ENCODE measurements around the gene GPR137. TPM values are rescaled to one million over a fixed set of nuclear protein-coding genes. Genes with fewer than 3 reads are reported as not detected.

GPR137 gene
- total RNA-seq, 1 experiment from 2014 or later = 24.4 TPM

DNA sequence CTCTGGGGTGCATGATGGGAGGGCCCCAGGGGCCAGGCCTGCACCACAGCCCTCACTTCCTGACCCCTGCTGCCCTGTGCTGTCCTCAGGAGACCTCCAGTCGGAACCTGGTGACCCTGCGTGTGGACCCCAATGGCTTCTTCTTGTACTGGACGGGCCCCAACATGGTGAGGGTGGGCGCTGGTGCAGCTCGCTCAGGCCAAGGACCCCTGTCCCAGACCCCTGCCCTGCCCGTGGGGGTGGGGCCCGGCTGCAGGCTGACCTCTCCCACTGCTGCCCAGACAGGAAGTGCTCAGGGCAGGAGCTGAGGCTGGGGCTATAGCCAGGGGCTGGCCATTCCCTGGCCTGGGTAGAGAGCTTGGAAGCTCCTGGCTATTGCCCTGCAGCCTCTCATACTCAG is 31.3 kb upstream of the GPR137 start:
- TF ChIP-seq EZH2phosphoT487 (IDR thresholded peaks at IDR 0.05; ENCODE audit: borderline replicate concordance) = no peak
- no peak for TF ChIP-seq CBX3 (IDR thresholded peaks at IDR 0.05; ENCODE audit: low read depth)
- TF ChIP-seq, protein P1, sequence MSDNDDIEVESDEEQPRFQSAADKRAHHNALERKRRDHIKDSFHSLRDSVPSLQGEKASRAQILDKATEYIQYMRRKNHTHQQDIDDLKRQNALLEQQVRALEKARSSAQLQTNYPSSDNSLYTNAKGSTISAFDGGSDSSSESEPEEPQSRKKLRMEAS (IDR thresholded peaks at IDR 0.05) = no peak
- TF ChIP-seq ZFX (IDR thresholded peaks at IDR 0.05) = no peak
- no peak for TF ChIP-seq POLR2A (IDR thresholded peaks at IDR 0.05; ENCODE audit: borderline replicate concordance, extremely low read depth, insufficient read depth, insufficient read length)
- no peak for TF ChIP-seq SP1 (IDR thresholded peaks at IDR 0.05; ENCODE audit: low read depth)
- no peak for TF ChIP-seq ZNF274 (IDR thresholded peaks at IDR 0.05; ENCODE audit: low read depth, low read length)
- TF ChIP-seq CEBPB (IDR thresholded peaks at IDR 0.05; ENCODE audit: low read depth) = no peak
- no peak for TF ChIP-seq RAD21 (IDR thresholded peaks at IDR 0.05; ENCODE audit: low read depth)
- no peak for TF ChIP-seq SRF (IDR thresholded peaks at IDR 0.05; ENCODE audit: low read depth)
- H4K20me1 ChIP-seq (ENCODE audit: insufficient read depth) = no peaks in the 10 kb centered on the region
- H3K4me2 ChIP-seq (ENCODE audit: low read length) = no peak overlapping the region
- H3K9me2 ChIP-seq (ENCODE audit: insufficient read depth) = no peaks in the 10 kb centered on the region
- DNase-seq (ENCODE audit: low read depth, low spot score) = no peak
- ATAC-seq = no peak
- H3K4me3 ChIP-seq (replicated peaks in 1 of 2; ENCODE audit: low read depth in 1 of 2, low read length in 2 of 2) = no peak overlapping the region
- H3K4me1 ChIP-seq (ENCODE audit: control insufficient read depth in 1 of 2, insufficient read depth in 2 of 2, low read length in 2 of 2) = peaks cover 19 to 45% of the 10 kb centered on the region in 2 experiments
- no peak overlapping the region for H3K9ac ChIP-seq (ENCODE audit: low read length)
- RAD21 ChIA-PET (ENCODE audit: low non-redundant PET in 1 of 2, low total read pairs in 2 of 2, uncharacterized antibody in 2 of 2, unreplicated experiment in 2 of 2) = no interaction called here
- no peaks in the 10 kb centered on the region for H3K9me3 ChIP-seq (ENCODE audit: control insufficient read depth in 1 of 2, insufficient read depth in 1 of 2, low read depth in 1 of 2, low read length in 2 of 2)
- H3K27me3 ChIP-seq (ENCODE audit: insufficient read depth, low read length) = no peaks in the 10 kb centered on the region
- peaks cover 21 to 35% of the 10 kb centered on the region in 2 experiments; a peak in 3 of 4 replicates for H3K36me3 ChIP-seq (ENCODE audit: control insufficient read depth in 1 of 2, insufficient read depth in 2 of 2, low read length in 2 of 2)
- POLR2A ChIA-PET = interaction anchor here (1.5 kb wide), 1 partner anchor 101 kb away, joined by 3 read pairs; no protein-coding TSS in a partner anchor
- H3K27ac ChIP-seq (ENCODE audit: low read depth, low read length) = no peak overlapping the region; the same call in 1 of the 2 replicates
- H3K79me2 ChIP-seq (ENCODE audit: insufficient read depth, low read length) = peaks cover 41% of the 10 kb centered on the region
- intact Hi-C loops (cut with micrococcal nuclease) = no loop called here
- BruUV-seq (replicated peaks) = no TSS peak
- CTCF ChIA-PET = interaction anchor here (1.0 kb wide), 1 partner anchor 102 kb away, joined by 6 read pairs; no protein-coding TSS in a partner anchor
- H2AFZ ChIP-seq (ENCODE audit: low read depth, low read length, poor library complexity, severe bottlenecking) = no peak overlapping the region

Measured in HCT116 (cell line).